Measurements from ENCODE around the gene GNB1. TPM values are rescaled to one million over a fixed set of nuclear protein-coding genes. Genes with fewer than 3 reads are reported as not detected.

The GNB1 gene
- 158 TPM for total RNA-seq
- long read RNA-seq, transcript GNB1-201 (12 exons, 3,132 nt), result major isoform, 279 of 422 reads
- long read RNA-seq, transcript GNB1-209 (11 exons, 3,145 nt), result minor isoform, 31 of 422 reads
- long read RNA-seq, partial matches to known transcripts, result 59 of 422 reads
- long read RNA-seq, other reads (novel, unspliced or antisense), result 53 of 422 reads

DNA sequence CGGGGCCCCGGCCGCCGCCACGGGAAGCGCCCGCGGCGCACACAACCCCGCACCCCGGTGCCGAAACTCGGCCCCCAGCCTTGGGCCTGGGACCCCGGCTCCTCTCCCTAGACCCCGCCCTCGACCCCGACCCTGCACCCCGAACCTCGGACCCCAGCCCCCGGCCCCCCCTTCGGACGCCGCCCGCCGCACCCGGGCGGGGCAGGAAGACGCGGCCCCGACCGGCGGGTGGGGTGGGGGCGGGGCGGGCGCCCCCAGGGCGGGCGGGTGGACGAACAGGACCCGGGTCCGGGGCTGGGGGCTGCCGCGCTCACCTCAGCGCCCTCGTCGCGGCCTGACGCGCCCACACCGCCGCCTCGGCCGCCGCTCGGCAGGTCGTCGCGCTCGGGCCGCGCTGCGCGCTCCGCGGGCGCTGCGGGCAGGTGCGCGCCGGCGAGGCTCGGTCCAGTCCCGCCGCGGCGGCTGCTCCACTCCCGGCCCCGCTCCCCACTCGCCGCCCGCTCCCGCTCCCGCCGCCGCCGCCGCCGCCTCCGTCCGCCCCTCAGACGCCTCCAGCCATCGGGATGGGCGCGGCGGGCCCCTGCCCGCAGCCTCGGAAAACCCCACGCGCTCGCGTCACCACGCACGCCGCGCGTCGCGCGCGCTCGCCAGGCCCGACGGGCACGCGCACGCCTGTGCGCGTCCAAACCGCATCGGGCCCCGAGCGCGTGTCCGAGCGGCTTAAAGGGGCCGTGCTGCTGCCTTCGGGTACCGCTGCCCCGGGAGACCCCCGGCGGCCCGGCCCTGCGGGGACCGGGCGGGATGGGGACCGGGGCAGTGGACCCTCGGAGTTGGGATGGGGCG is at the start of gene GNB1:
GNB1 (minus strand) TSS at position 582 of the 843 bp plus-strand sequence. CDS start 65,634 bp downstream, outside the sequence.
- intact Hi-C loops (cut with micrococcal nuclease), result no loop called here
- Histone ChIP-seq H3K9me3 (replicated peaks) (no peaks in the 10 kb centered on the region), H3K36me3 (no peaks in the 10 kb centered on the region), H3K27me3 (ENCODE audit: low read depth) (no peaks in the 10 kb centered on the region), H3K4me3 (peak within 1 kb of the TSS; percentile 96), H3K4me1 (peaks cover 85% of the 10 kb centered on the region), H3K27ac (replicated peaks) (peak within 1 kb of the TSS; percentile 97)
- DNase-seq, result peak; percentile 88
- TF ChIP-seq CTCF (IDR thresholded peaks at IDR 0.05; ENCODE audit: borderline replicate concordance), result no peak

GRCh38 chr1:1940123-1940425 is 49.2 kb upstream of the GNB1 start:
- no peaks in the 10 kb centered on the region for H3K9me3 ChIP-seq (replicated peaks)
- no peak for DNase-seq
- H3K36me3 ChIP-seq, result no peaks in the 10 kb centered on the region
- intact Hi-C loops (cut with micrococcal nuclease), result no loop called here
- no peak overlapping the region for H3K4me3 ChIP-seq
- H3K27me3 ChIP-seq (ENCODE audit: low read depth), result peaks cover 51% of the 10 kb centered on the region
- no peak overlapping the region for H3K27ac ChIP-seq (replicated peaks)
- no peak for TF ChIP-seq CTCF (IDR thresholded peaks at IDR 0.05; ENCODE audit: borderline replicate concordance)
- H3K4me1 ChIP-seq, result peaks cover 6% of the 10 kb centered on the region

DNA sequence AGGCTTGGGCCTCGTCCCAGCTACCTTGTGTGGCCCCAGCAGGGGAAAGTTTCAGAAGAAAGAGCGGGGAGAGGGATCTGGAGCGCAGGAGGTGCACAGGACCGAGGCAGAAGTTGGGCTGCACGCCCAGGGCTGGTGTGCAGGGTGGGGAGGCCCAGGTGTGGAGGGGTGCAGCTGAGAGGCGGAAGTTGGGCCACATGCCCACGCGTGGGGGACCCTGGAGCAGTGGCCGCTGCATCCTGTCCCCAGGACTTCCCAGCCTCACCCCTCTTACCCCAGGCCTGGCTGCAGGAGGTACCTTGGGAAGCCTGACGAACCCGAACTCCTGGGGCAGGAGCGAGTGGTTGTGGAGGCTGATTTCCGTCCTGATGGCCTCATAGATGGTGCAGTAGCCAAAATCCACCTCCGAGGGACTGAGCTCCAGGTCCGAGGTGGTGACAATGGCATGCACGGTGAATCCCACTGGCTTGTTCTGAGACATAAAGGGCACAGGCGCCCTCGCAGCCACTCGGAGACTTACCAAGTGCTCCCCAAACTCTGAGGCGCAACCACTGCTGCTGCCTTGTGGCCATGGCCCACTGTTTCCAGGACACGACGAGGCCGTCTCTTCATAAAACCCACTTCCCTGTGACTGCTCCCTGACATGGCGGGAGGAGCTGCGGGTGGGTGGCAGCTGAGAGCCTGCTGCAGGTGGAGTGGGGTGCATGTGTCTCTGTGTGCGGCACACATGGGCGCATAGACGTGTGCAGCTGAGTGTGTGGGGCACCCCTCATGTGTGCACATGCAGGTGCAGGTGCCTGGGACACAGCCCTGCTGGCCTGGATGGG is 48.6 kb upstream of the GNB1 start:
- Histone ChIP-seq H3K27ac (replicated peaks) (no peak overlapping the region), H3K27me3 (ENCODE audit: low read depth) (peaks cover 50% of the 10 kb centered on the region), H3K4me3 (no peak overlapping the region), H3K36me3 (no peaks in the 10 kb centered on the region), H3K4me1 (peaks cover 6% of the 10 kb centered on the region), H3K9me3 (replicated peaks) (no peaks in the 10 kb centered on the region)
- intact Hi-C loops (cut with micrococcal nuclease), result no loop called here
- no peak for TF ChIP-seq CTCF (IDR thresholded peaks at IDR 0.05; ENCODE audit: borderline replicate concordance)
- DNase-seq, result no peak

GRCh38 chr1:1938613-1939295 is 47.9 kb upstream of the GNB1 start:
- TF ChIP-seq CTCF (IDR thresholded peaks at IDR 0.05; ENCODE audit: borderline replicate concordance), result no peak
- Histone ChIP-seq H3K4me1 (no peaks in the 10 kb centered on the region), H3K27me3 (ENCODE audit: low read depth) (peaks cover 49% of the 10 kb centered on the region), H3K27ac (replicated peaks) (no peak overlapping the region), H3K9me3 (replicated peaks) (no peaks in the 10 kb centered on the region), H3K36me3 (no peaks in the 10 kb centered on the region), H3K4me3 (no peak overlapping the region)
- intact Hi-C loops (cut with micrococcal nuclease), result no loop called here
- no peak for DNase-seq

GRCh38 chr1:1938276-1938573 is 47.3 kb upstream of the GNB1 start:
- no peaks in the 10 kb centered on the region for H3K9me3 ChIP-seq (replicated peaks)
- H3K36me3 ChIP-seq, result no peaks in the 10 kb centered on the region
- H3K4me1 ChIP-seq, result no peaks in the 10 kb centered on the region
- no peak for TF ChIP-seq CTCF (IDR thresholded peaks at IDR 0.05; ENCODE audit: borderline replicate concordance)
- no peak overlapping the region for H3K27ac ChIP-seq (replicated peaks)
- no peak for DNase-seq
- no peak overlapping the region for H3K4me3 ChIP-seq
- H3K27me3 ChIP-seq (ENCODE audit: low read depth), result peaks cover 44% of the 10 kb centered on the region
- intact Hi-C loops (cut with micrococcal nuclease), result no loop called here

Data from left ventricle myocardium inferior (tissue), 1 donor.